Stimulated activated CD4-positive, alpha-beta T cell treated with anti-CD3 and anti-CD28 coated beads, Interleukin-1b, Interleukin-23, amount 100 ng/mL, for 48 hours (primary cell): ENCODE results near the gene WWTR1.

Experiments
- DNase-seq: peaks from one replicate; pipeline ENCODE4 v3.0.0-alpha.2; 2020

Gene WWTR1

GRCh38 chr3:149563114-149563513 is 94.7 kb downstream of the WWTR1 start:
- DNase-seq: no peak

GRCh38 chr3:149560617-149561016 is 97.2 kb downstream of the WWTR1 start:
- DNase-seq: no peak

GRCh38 chr3:149560001-149560400 is 97.8 kb downstream of the WWTR1 start:
- DNase-seq: no peak

GRCh38 chr3:149559525-149559924 is 98.3 kb downstream of the WWTR1 start:
- no peak for DNase-seq

- no peak for DNase-seq
These were observed 101.9 kb downstream of the WWTR1 start for GRCh38 chr3:149555927-149556326.

GRCh38 chr3:149554826-149555225 is 103.0 kb downstream of the WWTR1 start:
- DNase-seq: no peak

GRCh38 chr3:149553781-149554451 is 103.9 kb downstream of the WWTR1 start:
- no peak for DNase-seq

GRCh38 chr3:149552700-149553099 is 105.1 kb downstream of the WWTR1 start:
- no peak for DNase-seq

GRCh38 chr3:149551500-149551899 is 106.3 kb downstream of the WWTR1 start:
- DNase-seq: no peak

GRCh38 chr3:149548669-149549065 is 109.2 kb downstream of the WWTR1 start:
- no peak for DNase-seq

GRCh38 chr3:149547954-149548668 is 109.7 kb downstream of the WWTR1 start:
- DNase-seq: no peak

- no peak for DNase-seq
These were observed 110.4 kb downstream of the WWTR1 start for GRCh38 chr3:149547413-149547812.

GRCh38 chr3:149545049-149545448 is 112.8 kb downstream of the WWTR1 start:
- DNase-seq: no peak

- no peak for DNase-seq
These were observed 115.2 kb downstream of the WWTR1 start for GRCh38 chr3:149542375-149543312.

- no peak for DNase-seq
These were observed 116.7 kb downstream of the WWTR1 start for GRCh38 chr3:149541091-149541491.

- DNase-seq: no peak
These were observed 119.5 kb downstream of the WWTR1 start for GRCh38 chr3:149538371-149538770.

GRCh38 chr3:149536429-149536828 is 121.4 kb downstream of the WWTR1 start:
- no peak for DNase-seq

- no peak for DNase-seq
These were observed 122.5 kb downstream of the WWTR1 start for GRCh38 chr3:149535333-149535685.

- no peak for DNase-seq
These were observed 123.0 kb downstream of the WWTR1 start for GRCh38 chr3:149534671-149535332.

GRCh38 chr3:149534082-149534481 is 123.7 kb downstream of the WWTR1 start:
- no peak for DNase-seq

- DNase-seq: no peak
These were observed 125.2 kb downstream of the WWTR1 start for GRCh38 chr3:149532489-149533180.

GRCh38 chr3:149529099-149529498 is 128.7 kb downstream of the WWTR1 start:
- DNase-seq: no peak

GRCh38 chr3:149528340-149528650 is 129.5 kb downstream of the WWTR1 start:
- no peak for DNase-seq
